ENCODE data around the gene BLMH.

The BLMH gene

GRCh38 chr17:30273373-30273772 lies 18.4 kb downstream of the BLMH start:
- Histone ChIP-seq H3K27me3 (ENCODE audit: control insufficient read depth, insufficient read depth, low read length) (no peaks in the 10 kb centered on the region), H3K9ac (ENCODE audit: low read depth, low read length) (no peak overlapping the region), H3K36me3 (ENCODE audit: control insufficient read depth, insufficient read depth, low read length) (peaks cover 13% of the 10 kb centered on the region), H3K4me1 (ENCODE audit: control insufficient read depth, insufficient read depth, low read length) (peaks cover 4% of the 10 kb centered on the region), H3K9me3 (ENCODE audit: control insufficient read depth, insufficient read depth, low read length) (no peaks in the 10 kb centered on the region), H3K4me3 (ENCODE audit: low read depth, low read length) (no peak overlapping the region)

- Histone ChIP-seq H3K4me1 (ENCODE audit: control insufficient read depth, insufficient read depth, low read length) (peaks cover 4% of the 10 kb centered on the region), H3K36me3 (ENCODE audit: control insufficient read depth, insufficient read depth, low read length) (peaks cover 16% of the 10 kb centered on the region), H3K4me3 (ENCODE audit: low read depth, low read length) (no peak overlapping the region)
These were observed 20.6 kb downstream of the BLMH start for GRCh38 chr17:30271102-30271501.

GRCh38 chr17:30267625-30268024 lies 24.1 kb downstream of the BLMH start:
- Histone ChIP-seq H3K4me1 (ENCODE audit: control insufficient read depth, insufficient read depth, low read length) (peaks cover 4% of the 10 kb centered on the region), H3K27me3 (ENCODE audit: control insufficient read depth, insufficient read depth, low read length) (no peaks in the 10 kb centered on the region), H3K4me3 (ENCODE audit: low read depth, low read length) (no peak overlapping the region), H3K36me3 (ENCODE audit: control insufficient read depth, insufficient read depth, low read length) (peaks cover 16% of the 10 kb centered on the region), H3K9me3 (ENCODE audit: control insufficient read depth, insufficient read depth, low read length) (no peaks in the 10 kb centered on the region), H3K9ac (ENCODE audit: low read depth, low read length) (no peak overlapping the region)

More at GRCh38 chr17:30271102-30271501, 20.6 kb downstream of the BLMH start:
- Histone ChIP-seq H3K9ac (ENCODE audit: low read depth, low read length) (no peak overlapping the region), H3K9me3 (ENCODE audit: control insufficient read depth, insufficient read depth, low read length) (no peaks in the 10 kb centered on the region), H3K27me3 (ENCODE audit: control insufficient read depth, insufficient read depth, low read length) (no peaks in the 10 kb centered on the region)

GRCh38 chr17:30263552-30264333 lies 28.0 kb downstream of the BLMH start:
- H3K27me3 ChIP-seq (ENCODE audit: control insufficient read depth, insufficient read depth, low read length): no peaks in the 10 kb centered on the region
- H3K4me1 ChIP-seq (ENCODE audit: control insufficient read depth, insufficient read depth, low read length): no peaks in the 10 kb centered on the region
- peaks cover 2% of the 10 kb centered on the region for H3K36me3 ChIP-seq (ENCODE audit: control insufficient read depth, insufficient read depth, low read length)
- H3K9me3 ChIP-seq (ENCODE audit: control insufficient read depth, insufficient read depth, low read length): no peaks in the 10 kb centered on the region
- H3K4me3 ChIP-seq (ENCODE audit: low read depth, low read length): no peak overlapping the region
- H3K9ac ChIP-seq (ENCODE audit: low read depth, low read length): no peak overlapping the region

GRCh38 chr17:30256756-30257506 lies 34.8 kb downstream of the BLMH start:
- Histone ChIP-seq H3K9ac (ENCODE audit: low read depth, low read length) (no peak overlapping the region), H3K4me3 (ENCODE audit: low read depth, low read length) (no peak overlapping the region), H3K27me3 (ENCODE audit: control insufficient read depth, insufficient read depth, low read length) (no peaks in the 10 kb centered on the region), H3K9me3 (ENCODE audit: control insufficient read depth, insufficient read depth, low read length) (no peaks in the 10 kb centered on the region), H3K4me1 (ENCODE audit: control insufficient read depth, insufficient read depth, low read length) (no peaks in the 10 kb centered on the region), H3K36me3 (ENCODE audit: control insufficient read depth, insufficient read depth, low read length) (no peaks in the 10 kb centered on the region)

GRCh38 chr17:30254150-30254549 lies 37.6 kb downstream of the BLMH start:
- Histone ChIP-seq H3K4me1 (ENCODE audit: control insufficient read depth, insufficient read depth, low read length) (no peaks in the 10 kb centered on the region), H3K9ac (ENCODE audit: low read depth, low read length) (no peak overlapping the region), H3K4me3 (ENCODE audit: low read depth, low read length) (no peak overlapping the region), H3K27me3 (ENCODE audit: control insufficient read depth, insufficient read depth, low read length) (no peaks in the 10 kb centered on the region), H3K36me3 (ENCODE audit: control insufficient read depth, insufficient read depth, low read length) (no peaks in the 10 kb centered on the region), H3K9me3 (ENCODE audit: control insufficient read depth, insufficient read depth, low read length) (no peaks in the 10 kb centered on the region)

- no peaks in the 10 kb centered on the region for H3K4me1 ChIP-seq (ENCODE audit: control insufficient read depth, insufficient read depth, low read length)
- no peaks in the 10 kb centered on the region for H3K27me3 ChIP-seq (ENCODE audit: control insufficient read depth, insufficient read depth, low read length)
- no peaks in the 10 kb centered on the region for H3K36me3 ChIP-seq (ENCODE audit: control insufficient read depth, insufficient read depth, low read length)
- no peak overlapping the region for H3K9ac ChIP-seq (ENCODE audit: low read depth, low read length)
- no peaks in the 10 kb centered on the region for H3K9me3 ChIP-seq (ENCODE audit: control insufficient read depth, insufficient read depth, low read length)
- H3K4me3 ChIP-seq (ENCODE audit: low read depth, low read length): no peak overlapping the region
These were observed 38.4 kb downstream of the BLMH start for GRCh38 chr17:30253312-30253711.

- Histone ChIP-seq H3K9me3 (ENCODE audit: control insufficient read depth, insufficient read depth, low read length) (no peaks in the 10 kb centered on the region), H3K36me3 (ENCODE audit: control insufficient read depth, insufficient read depth, low read length) (no peaks in the 10 kb centered on the region), H3K4me1 (ENCODE audit: control insufficient read depth, insufficient read depth, low read length) (no peaks in the 10 kb centered on the region)
These were observed 39.8 kb downstream of the BLMH start for GRCh38 chr17:30251931-30252330.

GRCh38 chr17:30249460-30249859 lies 42.3 kb downstream of the BLMH start:
- Histone ChIP-seq H3K4me3 (ENCODE audit: low read depth, low read length) (no peak overlapping the region), H3K9ac (ENCODE audit: low read depth, low read length) (no peak overlapping the region), H3K27me3 (ENCODE audit: control insufficient read depth, insufficient read depth, low read length) (no peaks in the 10 kb centered on the region), H3K4me1 (ENCODE audit: control insufficient read depth, insufficient read depth, low read length) (no peaks in the 10 kb centered on the region), H3K36me3 (ENCODE audit: control insufficient read depth, insufficient read depth, low read length) (no peaks in the 10 kb centered on the region), H3K9me3 (ENCODE audit: control insufficient read depth, insufficient read depth, low read length) (no peaks in the 10 kb centered on the region)

More at GRCh38 chr17:30251931-30252330, 39.8 kb downstream of the BLMH start:
- no peaks in the 10 kb centered on the region for H3K27me3 ChIP-seq (ENCODE audit: control insufficient read depth, insufficient read depth, low read length)
- H3K9ac ChIP-seq (ENCODE audit: low read depth, low read length): no peak overlapping the region
- no peak overlapping the region for H3K4me3 ChIP-seq (ENCODE audit: low read depth, low read length)

- Histone ChIP-seq H3K4me1 (ENCODE audit: control insufficient read depth, insufficient read depth, low read length) (no peaks in the 10 kb centered on the region), H3K36me3 (ENCODE audit: control insufficient read depth, insufficient read depth, low read length) (no peaks in the 10 kb centered on the region), H3K9ac (ENCODE audit: low read depth, low read length) (no peak overlapping the region), H3K9me3 (ENCODE audit: control insufficient read depth, insufficient read depth, low read length) (no peaks in the 10 kb centered on the region), H3K27me3 (ENCODE audit: control insufficient read depth, insufficient read depth, low read length) (no peaks in the 10 kb centered on the region), H3K4me3 (ENCODE audit: low read depth, low read length) (no peak overlapping the region)
These were observed 43.0 kb downstream of the BLMH start for GRCh38 chr17:30248786-30249185.

- Histone ChIP-seq H3K27me3 (ENCODE audit: control insufficient read depth, insufficient read depth, low read length) (no peaks in the 10 kb centered on the region), H3K4me3 (ENCODE audit: low read depth, low read length) (no peak overlapping the region), H3K36me3 (ENCODE audit: control insufficient read depth, insufficient read depth, low read length) (no peaks in the 10 kb centered on the region), H3K4me1 (ENCODE audit: control insufficient read depth, insufficient read depth, low read length) (no peaks in the 10 kb centered on the region), H3K9me3 (ENCODE audit: control insufficient read depth, insufficient read depth, low read length) (no peaks in the 10 kb centered on the region), H3K9ac (ENCODE audit: low read depth, low read length) (no peak overlapping the region)
These were observed 45.3 kb downstream of the BLMH start for GRCh38 chr17:30246460-30246859.

GRCh38 chr17:30244853-30245385 lies 46.8 kb downstream of the BLMH start:
- H3K27me3 ChIP-seq (ENCODE audit: control insufficient read depth, insufficient read depth, low read length): no peaks in the 10 kb centered on the region
- no peaks in the 10 kb centered on the region for H3K4me1 ChIP-seq (ENCODE audit: control insufficient read depth, insufficient read depth, low read length)
- no peak overlapping the region for H3K4me3 ChIP-seq (ENCODE audit: low read depth, low read length)
- no peaks in the 10 kb centered on the region for H3K36me3 ChIP-seq (ENCODE audit: control insufficient read depth, insufficient read depth, low read length)
- no peak overlapping the region for H3K9ac ChIP-seq (ENCODE audit: low read depth, low read length)
- no peaks in the 10 kb centered on the region for H3K9me3 ChIP-seq (ENCODE audit: control insufficient read depth, insufficient read depth, low read length)
